HG02885 (cell line): ENCODE data around the gene CAPN2.

Source experiments
- ATAC-seq: cut with Tn5 transposase; IDR thresholded peaks from one replicate; pipeline ENCODE4 v1.9.1; 2021; ENCODE audit warnings: mild to moderate bottlenecking; ENCODE audit not compliant: unreplicated experiment, poor library complexity

Gene CAPN2

DNA sequence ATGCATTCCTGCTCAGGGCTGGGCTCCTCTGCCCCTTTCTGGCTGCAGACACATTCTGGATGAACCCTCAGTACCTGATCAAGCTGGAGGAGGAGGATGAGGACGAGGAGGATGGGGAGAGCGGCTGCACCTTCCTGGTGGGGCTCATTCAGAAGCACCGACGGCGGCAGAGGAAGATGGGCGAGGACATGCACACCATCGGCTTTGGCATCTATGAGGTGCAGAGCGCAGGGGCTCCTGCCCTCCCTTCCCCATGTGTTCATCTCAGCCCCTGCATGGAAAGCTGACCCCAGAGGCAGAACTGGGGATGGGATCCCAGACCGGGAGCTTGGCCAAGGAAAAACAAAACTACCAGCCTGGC is 43.1 kb downstream of the CAPN2 start:
- no peak for ATAC-seq

DNA sequence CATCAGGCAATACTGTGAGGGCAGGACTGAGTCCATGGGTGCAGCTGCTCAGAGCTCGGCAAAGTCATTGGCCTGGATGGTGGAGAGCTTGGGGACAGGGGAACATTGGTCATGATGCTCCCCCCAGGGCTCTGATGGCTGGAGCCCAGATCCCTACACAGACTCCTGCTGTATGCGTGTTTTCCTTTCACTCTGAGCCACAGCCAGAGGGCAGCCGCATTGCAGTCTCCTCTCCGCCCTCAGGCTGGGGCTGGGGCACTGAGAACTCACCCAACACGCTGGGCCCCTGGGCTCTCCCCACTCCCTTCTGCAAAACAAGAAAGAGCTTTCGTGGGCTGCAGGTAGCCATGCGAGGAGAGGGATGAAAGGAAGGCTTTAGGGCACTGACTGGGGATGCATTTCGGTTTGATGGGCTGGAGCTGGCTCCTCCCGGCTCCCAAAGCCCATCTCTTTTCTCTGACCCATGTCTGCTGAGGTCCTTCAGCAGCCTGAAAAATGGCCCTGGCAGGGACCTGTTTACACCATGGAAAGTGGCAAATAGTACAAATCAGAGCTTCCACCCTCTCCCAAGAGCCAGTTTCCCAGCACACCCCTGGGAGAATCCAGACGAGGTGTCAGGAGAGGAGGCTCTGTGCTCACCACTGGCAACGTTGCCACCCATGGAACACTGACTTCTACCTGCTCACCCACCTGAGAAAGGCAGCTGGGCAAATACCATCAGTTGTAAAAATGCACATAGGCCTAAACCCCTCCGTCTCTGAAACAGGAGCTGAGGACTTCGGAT is 43.8 kb downstream of the CAPN2 start:
- no peak for ATAC-seq

DNA sequence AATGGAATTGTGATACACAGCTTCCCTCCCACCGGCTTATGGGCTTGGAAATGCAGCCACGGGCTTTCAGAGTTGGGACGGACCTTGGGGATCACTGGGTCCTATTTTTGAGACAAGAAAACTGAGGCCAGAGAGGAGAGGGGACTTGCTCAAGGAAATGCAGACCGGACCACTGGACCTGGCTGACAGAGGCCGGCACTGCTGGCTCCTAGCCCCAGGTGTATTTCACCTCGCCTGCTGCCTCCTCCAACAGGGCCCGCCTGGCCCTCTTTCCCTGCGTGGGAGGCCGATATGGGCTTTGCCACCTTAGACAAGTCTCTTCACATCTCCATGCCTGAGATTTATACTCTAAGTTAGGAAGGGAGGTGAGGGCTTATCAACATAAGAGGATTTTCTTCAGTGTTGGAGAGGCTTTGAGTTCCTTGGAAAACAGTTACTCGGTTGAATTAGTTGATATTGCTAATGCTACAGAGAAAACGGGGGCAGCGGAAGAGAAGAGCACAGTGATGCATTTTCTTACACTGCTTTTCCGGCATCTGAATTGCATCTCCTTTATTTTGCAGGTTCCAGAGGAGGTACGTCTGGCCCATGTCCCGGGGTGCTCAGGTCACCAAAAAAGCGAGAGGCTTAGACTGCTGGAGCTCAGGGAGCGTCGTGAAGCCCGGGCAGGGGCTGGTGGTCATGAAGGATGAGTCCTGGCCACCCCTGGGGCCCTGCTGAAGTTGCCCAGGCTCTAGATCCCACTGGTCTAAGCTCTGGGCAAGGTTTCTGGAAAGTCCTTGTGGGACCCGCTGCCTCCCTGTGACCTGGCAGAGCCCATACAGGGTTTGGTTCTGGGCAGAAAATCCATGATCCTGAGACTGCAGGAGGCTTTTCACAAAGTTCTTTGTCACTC is 44.7 kb downstream of the CAPN2 start:
- no peak for ATAC-seq

DNA sequence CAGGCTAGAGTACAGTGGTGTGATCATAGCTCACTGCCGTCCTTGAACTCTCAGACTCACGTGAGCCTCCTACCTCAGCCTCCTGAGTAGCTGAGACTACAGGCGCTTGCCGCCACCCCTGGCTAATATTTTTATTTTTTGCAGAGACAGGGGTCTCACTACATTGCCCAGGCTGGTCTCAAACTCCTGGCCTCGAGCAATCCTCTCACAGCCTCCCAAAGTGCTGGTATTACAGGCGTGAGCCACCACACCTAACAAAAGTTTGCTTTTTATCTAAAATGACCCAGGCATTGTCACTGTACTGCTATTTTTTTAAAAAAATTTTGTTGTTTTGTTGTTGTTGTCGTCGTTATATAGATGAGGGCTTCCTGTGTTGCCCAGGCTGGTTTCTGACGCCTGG is 46.4 kb downstream of the CAPN2 start:
- ATAC-seq = no peak

DNA sequence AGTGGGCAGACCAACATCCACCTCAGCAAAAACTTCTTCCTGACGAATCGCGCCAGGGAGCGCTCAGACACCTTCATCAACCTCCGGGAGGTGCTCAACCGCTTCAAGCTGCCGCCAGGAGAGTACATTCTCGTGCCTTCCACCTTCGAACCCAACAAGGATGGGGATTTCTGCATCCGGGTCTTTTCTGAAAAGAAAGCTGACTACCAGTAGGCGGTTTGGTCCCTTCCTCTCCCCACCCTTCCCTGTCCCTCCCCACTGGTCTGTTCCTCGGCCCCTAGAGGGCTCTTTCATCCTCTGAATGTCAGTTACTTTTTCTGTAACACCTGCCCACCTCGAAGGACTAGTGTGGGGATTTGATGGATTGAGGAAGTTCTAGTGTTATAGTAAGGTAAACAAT is 46.9 kb downstream of the CAPN2 start:
- ATAC-seq = no peak

DNA sequence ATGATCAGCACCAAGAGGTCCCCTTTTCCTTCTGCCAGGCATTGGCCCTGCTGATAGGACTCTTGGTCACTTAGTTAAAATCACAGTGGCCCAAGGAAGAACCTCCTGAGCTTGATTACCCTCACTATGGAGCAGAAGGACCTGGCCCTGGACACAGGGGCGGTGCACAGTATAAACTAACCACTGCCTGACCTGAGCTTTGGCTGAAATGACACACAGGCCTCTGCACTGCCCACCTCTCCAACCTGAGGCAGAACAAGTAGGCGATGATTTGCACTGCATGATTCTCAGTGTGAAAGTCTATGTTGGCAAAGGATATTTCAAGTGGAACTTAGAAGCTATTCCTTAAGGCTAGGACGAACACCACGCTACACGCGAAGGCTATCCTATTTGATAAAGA is 48.5 kb downstream of the CAPN2 start:
- no peak for ATAC-seq

DNA sequence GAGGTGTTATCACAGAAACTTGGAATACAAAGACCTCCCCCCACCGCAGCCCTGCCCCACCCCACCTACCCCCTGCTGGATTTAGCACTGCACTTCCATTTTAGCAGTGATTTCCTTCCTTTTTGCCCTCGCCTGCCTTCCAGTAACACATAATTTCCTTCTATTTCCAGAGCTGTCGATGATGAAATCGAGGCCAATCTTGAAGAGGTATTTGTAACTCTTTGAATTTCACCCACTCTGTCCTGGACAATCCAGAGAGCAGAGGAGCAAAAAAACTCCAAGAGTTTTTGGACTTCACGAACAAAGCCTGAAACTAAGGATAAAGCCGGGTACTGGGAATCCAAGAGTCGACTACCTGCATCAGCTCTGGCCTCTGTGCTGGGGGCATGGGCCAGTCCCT is 49.1 kb downstream of the CAPN2 start:
- ATAC-seq = no peak

DNA sequence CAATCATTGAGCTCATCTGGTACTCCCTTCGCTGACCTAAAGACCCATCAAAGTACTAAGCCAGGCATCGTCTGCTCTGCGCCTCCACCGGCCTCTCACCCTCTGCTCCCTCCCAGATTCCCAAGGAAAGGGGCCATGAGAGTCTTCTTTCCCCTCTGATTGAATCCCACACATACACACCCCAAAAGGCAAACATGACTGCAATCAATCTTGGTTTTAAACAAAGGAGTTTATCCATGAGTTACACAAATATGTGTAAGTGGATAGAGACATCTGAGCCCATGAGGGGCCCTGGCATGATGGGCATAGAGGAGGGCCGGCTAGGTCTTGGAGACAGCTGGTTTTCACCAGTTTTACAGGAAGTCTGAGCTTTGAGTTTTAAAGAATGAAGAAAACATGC is 50.9 kb downstream of the CAPN2 start:
- no peak for ATAC-seq

DNA sequence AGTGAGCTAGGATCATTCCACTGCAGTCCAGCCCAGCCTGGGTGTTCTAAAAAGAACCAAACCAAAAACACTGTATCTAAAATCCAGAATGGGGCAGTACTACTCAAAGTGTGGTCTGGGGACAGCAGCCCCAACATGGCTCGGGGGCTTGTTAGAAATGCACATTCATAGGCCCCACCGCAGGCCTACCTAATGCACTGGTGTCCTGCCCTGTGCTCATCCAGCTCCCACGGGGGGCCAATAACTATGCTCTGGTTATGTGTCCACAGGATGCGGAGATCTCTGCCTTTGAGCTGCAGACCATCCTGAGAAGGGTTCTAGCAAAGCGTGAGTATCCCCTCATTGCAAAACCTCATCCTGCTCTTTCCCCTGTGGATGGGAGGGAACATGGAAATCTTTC is 51.5 kb downstream of the CAPN2 start:
- ATAC-seq = no peak

DNA sequence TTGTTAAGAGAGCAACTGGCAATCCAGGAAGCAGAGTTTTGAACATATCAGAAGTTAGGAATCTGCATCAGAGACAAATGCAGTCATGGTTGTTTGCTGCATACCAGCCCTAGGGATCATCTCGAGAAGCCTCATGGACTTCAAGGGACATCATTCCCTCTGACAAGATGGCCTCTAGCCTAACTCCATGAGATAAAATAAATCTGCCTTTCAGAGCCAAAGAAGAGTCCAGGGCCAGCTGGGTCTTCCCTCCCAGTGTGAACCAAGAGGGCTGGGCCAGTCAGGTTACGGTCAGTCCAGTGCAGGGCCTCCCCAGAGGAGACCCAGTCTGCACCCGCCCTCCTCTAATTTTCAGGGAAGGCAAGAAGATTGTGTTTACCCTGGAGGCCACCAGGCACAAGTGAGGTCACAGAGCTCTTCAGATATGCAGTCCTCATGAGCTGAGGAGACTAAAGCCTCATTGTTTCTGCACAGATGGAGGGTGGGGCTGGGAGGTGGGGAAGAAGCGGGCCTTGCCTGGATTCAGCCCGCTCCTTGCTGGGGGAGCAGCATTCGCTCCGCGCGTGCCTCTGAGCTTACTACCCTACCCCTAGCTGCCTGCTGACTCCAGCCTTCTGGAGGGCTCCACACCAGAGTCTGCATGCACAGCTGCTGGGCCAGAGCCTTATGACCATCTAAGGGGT is 52.8 kb downstream of the CAPN2 start:
- ATAC-seq = no peak

DNA sequence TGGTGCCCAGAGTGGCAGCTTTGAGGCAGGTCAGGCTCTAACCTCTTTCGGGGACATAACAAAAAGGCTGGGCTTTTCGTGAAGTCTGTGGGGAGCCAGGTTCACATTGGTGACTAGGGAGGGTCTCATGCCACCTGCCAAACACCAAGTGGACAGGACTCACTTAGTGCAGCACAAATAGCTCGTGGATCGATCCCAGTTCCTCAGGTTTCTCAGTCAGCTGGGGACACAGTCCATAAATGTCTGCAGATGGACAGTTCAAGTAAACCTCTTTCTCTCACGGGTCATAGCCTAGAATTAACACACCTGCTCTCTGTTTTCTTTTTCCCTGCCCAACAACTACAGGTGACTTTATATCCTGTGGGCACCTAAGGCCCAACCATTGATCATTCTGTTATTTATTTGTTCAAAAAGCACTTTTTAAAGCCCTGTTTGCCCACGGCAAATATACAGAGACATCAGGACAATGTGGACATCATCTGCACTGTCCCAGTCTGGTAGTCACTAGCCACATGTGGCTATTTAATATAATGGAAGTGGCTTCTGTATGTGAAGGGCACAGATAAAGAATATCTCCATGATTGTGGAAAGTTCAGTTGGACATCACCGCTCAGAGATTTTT is 53.5 kb downstream of the CAPN2 start:
- ATAC-seq = no peak

DNA sequence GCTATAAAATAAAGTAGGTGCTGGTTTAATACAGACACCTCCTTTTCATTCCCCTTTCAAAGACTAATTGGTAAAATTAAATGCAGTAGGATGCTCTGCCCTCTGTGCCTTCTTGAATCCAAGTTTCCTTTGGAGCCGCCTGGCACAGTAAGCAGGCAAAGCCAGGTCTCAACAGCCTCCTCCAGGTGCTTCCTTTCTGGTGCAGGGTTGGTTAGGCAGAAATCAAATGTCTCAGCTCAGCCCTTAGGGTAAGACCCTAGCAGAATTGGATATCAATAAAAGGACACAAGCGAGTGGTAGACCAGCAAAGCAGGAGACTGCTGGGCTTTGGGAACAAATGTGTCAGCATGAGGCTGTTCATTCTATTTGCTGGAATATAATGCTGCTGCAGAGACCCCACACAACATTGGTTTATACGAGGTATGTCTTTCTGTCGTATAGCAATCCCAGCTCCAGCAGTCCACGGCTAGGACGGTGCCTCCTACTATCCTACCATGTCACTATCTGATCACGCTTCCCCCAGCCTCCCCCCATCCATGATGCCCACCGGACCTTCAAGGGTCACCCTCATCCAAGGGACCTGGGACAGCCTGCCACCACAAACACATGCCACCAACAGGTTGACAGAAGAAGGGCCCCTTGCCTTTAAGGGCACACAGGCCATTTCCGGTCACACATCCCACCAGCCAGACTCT is 58.4 kb downstream of the CAPN2 start:
- no peak for ATAC-seq

DNA sequence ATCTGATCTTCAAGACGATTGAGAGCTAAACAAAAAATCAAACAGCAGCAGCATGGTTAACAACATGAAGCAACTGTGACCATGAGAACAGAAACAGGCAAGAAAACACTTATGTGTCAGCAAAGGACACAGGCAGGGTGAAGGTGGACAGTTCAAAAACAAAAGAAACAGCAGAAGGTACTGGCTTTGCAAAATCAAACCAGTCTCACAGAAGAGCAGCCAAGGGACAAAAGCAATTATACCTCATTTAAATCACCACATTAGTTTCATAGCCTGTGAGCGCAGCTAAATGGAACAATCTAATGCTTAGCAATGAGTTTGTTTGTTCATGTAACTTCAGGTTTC is 59.1 kb downstream of the CAPN2 start:
- ATAC-seq = peak; percentile 69

DNA sequence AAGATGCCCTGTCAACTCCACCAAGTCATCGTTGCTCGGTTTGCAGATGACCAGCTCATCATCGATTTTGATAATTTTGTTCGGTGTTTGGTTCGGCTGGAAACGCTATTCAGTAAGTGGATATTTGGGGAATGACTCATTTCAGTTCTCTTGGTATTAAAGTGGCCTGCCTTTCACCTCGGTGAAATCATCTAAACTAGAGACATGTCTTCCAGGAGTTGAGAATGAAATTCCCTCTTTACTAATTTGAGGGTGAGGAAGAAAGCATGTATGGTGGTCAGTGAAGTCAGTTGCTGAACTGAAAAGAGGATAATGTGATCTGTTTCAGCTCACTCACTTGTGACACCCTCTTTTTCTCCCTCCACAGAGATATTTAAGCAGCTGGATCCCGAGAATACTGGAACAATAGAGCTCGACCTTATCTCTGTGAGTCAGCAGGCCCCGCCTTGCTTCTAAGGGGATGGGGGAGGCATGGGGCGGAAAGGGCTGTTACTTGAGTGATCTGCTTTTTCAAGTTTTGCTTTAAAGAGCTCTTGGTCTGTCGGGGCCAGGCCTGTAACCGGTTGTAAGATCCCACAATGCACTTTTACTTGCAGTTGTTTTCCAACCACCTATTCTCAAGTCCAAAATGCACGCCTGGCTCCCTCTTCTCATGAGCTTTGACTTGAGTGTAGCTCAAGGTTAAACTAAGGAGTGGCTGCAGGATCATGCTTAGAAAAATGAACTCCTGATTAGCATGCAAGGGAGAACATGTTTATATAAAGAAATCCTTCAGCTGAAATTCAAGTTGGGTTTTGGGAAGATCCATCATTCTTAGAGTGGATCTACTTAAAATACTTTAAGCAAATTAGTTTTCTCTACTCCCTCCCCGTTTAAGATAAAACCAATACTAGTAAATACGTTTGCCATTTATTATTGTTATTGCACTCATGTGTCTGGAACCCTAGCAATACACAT is 59.8 kb downstream of the CAPN2 start:
- peak; percentile 71 for ATAC-seq

DNA sequence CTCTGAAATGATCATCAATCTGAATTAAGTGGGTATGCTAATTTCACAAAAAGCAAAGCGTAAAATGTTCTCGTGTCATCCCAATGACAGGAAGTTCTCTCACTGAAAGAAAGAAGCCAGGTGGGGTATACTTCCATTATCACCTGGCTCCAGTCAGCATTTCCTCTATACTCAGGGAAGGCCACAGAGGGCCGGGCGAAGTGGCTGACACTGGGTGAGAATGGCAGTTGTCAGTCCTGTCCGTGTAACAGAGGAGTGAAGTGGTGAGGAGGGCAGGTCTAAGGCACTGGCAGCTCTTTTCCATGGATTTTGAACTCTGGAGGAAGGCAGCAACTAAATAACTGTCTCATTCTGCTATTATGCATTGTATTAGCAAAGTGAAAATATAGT is 60.4 kb downstream of the CAPN2 start:
- no peak for ATAC-seq

DNA sequence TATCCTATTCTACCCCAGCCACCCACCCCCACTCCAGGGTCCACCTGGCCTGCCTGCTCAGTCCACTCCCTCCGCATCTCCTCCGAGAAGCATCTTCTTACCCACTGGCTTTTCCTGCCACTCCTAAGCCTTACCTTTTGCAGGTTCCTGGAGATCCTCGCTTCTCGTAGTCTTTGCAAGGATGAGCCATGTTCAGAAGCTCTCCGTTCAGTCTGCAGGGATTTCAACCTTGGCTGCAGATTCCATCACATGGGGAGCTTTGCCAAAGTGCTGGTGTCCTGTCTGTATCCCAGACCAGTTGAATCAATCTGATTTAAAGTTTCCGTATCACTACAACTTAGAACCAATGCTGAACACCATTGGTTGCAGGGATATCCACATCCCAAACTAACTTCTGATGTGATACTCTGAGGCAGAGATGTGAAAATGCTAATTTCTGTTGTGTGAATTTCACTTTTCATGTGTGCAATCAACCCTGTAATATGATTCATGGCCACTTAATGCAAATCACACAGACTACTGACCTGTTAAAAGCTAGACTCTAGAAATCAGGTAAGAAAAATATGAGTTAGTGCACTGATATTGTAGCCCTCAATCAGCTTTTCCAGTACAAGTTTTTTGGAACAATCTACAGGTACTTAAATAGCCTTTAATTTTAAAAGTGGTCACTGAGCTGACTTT is 61.9 kb downstream of the CAPN2 start:
- no peak for ATAC-seq

DNA sequence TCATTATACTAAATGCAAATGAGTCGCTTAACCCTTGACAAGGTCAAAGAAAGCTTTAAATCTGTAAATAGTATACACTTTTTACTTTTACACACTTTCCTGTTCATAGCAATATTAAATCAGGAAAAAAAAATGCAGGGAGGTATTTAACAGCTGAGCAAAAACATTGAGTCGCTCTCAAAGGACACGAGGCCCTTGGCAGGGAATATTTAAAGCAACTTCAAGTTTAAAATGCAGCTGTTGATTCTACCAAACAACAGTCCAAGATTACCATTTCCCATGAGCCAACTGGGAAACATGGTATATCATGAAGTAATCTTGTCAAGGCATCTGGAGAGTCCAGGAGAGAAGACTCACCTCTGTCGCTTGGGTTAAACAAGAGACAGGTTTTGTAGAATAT is 62.7 kb downstream of the CAPN2 start:
- no peak for ATAC-seq

DNA sequence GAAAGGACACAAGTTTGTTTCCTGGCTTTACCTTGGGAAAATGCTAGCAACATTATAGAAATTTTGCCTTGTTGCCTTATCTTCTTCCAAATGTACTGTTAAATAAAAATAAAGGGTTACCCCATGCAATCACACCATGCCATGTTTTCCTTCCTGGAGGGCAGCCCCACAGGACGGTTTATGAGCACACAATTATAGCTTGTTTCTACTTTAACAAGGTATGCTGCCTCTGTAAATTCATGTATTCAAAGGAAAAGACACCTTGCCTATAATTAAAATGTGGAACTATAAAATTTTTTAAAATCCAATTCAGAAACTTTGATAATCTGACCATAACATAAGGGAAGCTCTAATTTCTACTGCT is 63.4 kb downstream of the CAPN2 start:
- ATAC-seq = no peak
